Hepatocyte (in vitro differentiated cells): ENCODE measurements around the gene CDAN1.

Experiments
- EZH2 ChIP-seq: fragments of 200-600 bp; sonication (generic); IDR thresholded peaks from 2 replicates; pipeline ENCODE4 v1.6.1; 2016; ENCODE audit warnings: antibody characterized with exemption, mild to moderate bottlenecking, borderline replicate concordance
- EZH2phosphoT487 ChIP-seq: fragments of 200-600 bp; sonication (generic); IDR thresholded peaks from one replicate; pipeline ENCODE4 v1.6.1; 2018; ENCODE audit warnings: antibody characterized with exemption, mild to moderate bottlenecking, low read depth, moderate library complexity; ENCODE audit not compliant: unreplicated experiment, severe bottlenecking
- TF ChIP-seq, protein P1 (sequence below): fragments of 200-600 bp; sonication (generic); IDR thresholded peaks from 2 replicates; pipeline ENCODE4 v1.5.1; 2016; ENCODE audit warnings: antibody characterized with exemption, mild to moderate bottlenecking; ENCODE audit not compliant: poor library complexity

DNA sequence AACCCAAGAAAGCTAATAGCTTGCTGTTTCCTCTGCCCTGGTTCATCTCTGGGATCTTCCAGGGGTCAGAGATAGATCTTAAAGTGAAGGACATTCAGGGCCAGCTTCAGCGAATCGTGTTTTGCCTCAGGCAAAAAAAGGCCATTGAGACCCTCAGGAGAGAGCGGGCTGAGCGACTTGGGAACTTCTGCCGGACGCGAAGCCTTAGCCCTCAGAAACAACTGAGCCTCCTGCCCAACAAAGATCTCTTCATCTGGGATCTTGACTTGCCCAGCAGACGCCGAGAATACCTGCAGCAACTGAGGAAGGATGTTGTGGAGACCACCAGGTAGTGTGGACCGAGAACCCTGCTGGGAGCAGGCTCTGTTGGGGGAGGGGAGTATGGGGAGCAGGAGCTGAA is 42.5 kb downstream of the CDAN1 start:
- TF ChIP-seq, protein P1, sequence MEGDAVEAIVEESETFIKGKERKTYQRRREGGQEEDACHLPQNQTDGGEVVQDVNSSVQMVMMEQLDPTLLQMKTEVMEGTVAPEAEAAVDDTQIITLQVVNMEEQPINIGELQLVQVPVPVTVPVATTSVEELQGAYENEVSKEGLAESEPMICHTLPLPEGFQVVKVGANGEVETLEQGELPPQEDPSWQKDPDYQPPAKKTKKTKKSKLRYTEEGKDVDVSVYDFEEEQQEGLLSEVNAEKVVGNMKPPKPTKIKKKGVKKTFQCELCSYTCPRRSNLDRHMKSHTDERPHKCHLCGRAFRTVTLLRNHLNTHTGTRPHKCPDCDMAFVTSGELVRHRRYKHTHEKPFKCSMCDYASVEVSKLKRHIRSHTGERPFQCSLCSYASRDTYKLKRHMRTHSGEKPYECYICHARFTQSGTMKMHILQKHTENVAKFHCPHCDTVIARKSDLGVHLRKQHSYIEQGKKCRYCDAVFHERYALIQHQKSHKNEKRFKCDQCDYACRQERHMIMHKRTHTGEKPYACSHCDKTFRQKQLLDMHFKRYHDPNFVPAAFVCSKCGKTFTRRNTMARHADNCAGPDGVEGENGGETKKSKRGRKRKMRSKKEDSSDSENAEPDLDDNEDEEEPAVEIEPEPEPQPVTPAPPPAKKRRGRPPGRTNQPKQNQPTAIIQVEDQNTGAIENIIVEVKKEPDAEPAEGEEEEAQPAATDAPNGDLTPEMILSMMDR, result no peak
- no peak for TF ChIP-seq EZH2phosphoT487
- no peak for TF ChIP-seq EZH2
